Activated CD4-positive, CD25-positive, alpha-beta regulatory T cell treated with anti-CD3 and anti-CD28 coated beads, Interleukin-2, amount 50 U/mL, for 72 hours (primary cell): Measurements from ENCODE around the gene CERS6.
"Not testable (repeated sequence)": the region's sequence is repeated elsewhere in the genome, so short reads cannot be mapped to it uniquely, and the experiment has no call there.

ENCODE experiments used
- DNase-seq: peaks from one replicate; pipeline ENCODE4 v3.0.0; 2021

The CERS6 gene

DNA sequence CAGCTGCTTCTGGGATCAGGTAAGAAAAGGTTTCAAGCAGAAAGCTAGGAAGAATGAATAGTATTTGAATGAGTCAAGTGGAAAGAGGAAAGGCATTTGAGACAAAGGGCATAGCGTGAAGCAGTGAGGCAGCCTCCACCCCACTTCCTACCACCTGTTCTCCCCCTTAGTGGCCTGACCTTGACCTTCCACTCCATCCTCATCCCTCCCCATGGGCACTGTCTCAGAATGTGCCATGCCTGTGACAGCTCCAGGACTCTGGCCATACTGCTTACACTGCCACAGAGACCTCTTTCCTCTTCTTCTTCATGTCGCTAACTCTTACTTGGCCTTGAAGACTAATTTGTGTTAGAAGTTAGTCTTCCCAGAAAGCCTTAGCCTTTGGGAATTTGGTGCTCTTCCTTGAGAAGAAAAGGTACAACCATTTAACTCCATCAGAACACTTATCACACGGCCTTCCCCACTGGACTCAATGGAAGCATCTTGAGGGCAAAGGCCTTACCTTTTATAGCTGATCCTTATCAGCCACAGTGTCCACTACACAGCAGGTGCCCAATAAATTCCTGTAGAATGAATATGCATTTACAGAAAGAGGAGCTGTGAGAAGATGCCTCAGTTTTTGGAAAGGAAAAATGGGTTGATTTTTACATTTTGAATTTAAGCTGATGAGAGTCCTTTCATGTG is 331.2 kb downstream of the CERS6 start:
- DNase-seq: no peak

GRCh38 chr2:168787782-168788376 is 331.8 kb downstream of the CERS6 start:
- DNase-seq: no peak

DNA sequence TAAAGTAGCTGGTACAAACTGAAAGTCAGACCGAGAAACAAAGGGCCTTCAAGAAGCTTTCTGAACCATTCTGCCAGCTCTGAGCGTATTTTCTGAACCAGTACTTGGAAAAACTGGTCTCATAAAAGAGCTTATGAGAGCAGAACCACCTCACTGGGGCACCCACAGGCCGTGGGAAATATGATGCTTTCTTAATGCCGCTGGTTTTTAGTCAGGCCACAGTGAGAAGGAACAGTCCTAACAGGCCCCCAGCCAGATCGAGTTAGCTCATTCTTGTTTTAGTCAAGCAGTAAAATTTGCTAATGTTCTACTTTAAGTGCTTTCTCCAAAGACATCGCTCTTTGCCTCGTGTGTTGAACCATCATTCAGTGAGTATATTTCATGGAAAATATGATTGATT is 333.7 kb downstream of the CERS6 start:
- DNase-seq: no peak

DNA sequence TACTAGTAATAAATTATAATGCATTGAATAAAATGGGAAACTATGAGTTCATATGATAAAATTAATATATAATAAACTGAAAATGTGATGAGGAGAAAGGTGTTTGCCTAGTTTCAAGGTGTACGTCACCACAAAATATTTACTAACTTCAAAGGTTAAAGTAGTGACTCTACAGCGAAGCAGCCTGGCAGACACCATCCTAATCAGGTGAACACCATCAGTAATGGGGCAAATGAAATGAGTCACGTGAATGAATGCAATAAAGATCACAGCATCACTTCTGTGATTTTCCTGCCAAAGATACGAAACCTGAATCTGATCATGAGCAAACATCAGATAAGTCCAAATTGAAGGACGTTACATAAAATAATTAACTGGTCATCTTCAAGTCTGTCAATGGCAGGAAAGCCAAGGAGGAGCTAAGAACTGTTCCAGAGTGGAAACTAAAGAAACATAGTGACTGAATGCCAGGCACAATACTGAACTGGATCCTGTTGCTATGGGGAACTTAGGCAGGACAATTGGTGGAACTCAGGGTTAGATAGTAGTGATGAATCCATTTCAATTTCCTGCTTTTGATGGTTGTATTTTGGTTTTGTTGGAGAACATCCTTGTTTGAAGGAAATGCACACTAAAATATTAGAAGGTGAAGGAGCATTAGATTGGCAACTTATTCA is 334.3 kb downstream of the CERS6 start:
- no peak for DNase-seq

DNA sequence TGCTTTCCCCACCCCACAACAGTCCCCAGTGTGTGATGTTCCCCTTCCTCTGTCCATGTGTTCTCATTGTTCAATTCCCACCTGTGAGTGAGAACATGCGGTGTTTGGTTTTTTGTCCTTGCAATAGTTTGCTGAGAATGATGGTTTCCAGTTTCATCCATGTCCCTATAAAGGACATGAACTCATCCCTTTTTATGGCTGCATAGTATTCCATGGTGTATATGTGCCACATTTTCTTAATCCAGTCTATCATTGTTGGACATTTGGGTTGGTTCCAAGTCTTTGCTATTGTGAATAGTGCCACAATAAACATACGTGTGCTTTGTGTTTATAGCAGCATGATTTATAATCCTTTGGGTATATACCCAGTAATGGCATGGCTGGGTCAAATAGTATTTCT is 335.1 kb downstream of the CERS6 start:
- DNase-seq: not testable (repeated sequence)

DNA sequence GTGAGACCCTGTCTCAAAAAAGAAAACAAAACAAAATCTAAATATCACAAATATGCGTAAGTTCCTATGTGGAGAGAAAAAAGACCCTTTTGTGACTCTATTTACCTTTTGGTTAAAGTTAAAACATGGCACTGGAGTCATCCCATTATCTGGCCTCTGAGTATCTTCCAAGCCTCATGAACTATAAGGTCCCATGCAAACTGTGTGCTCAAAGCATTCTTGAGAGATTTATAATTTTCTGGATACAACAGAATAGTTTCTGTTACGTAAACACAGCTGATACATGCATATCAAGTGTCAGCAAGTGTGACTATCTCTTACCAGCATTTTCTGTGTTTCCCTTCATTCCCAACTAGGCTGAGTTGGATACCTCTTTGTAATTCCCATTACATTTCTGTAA is 337.5 kb downstream of the CERS6 start:
- DNase-seq: no peak

- no peak for DNase-seq
Measured at GRCh38 chr2:168794968-168795367, 338.9 kb downstream of the CERS6 start.

- DNase-seq: no peak
Measured at GRCh38 chr2:168796090-168796577, 340.1 kb downstream of the CERS6 start.

DNA sequence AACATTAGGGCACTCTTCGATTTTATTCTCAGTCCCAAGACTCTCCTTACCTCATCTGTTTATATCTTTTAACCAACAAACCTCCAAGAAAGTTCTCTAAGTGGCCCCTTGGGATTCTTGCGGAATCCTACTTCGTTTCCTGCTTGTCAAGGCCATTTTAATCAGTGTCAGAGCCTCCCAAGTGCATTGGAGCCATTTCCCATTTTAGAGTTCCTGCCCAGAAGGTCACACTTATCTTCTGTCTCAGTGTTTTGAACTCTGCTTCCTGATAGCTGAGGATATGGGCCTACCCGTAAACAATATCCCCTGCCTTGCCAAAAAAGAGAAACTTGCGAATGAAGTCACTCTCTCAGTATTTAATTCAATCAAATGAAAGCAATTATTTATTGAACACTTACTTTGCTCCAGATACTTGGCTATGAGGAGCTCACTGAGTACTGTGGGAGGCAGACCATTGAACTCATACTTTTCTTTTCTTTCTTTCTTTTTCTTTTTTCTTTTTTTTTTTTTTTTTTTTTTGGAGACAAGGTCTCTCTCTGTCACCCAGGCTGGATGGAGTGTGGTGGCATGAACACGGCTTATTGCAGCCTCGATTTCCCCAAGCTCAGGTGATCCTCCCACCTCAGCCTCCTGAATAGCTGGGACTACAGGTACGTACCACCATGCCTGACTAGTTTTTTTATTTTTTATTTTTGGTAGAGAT is 340.7 kb downstream of the CERS6 start:
- DNase-seq: no peak

GRCh38 chr2:168797286-168797655 is 341.2 kb downstream of the CERS6 start:
- DNase-seq: no peak

- DNase-seq: no peak
Measured at GRCh38 chr2:168798076-168798887, 342.2 kb downstream of the CERS6 start.

DNA sequence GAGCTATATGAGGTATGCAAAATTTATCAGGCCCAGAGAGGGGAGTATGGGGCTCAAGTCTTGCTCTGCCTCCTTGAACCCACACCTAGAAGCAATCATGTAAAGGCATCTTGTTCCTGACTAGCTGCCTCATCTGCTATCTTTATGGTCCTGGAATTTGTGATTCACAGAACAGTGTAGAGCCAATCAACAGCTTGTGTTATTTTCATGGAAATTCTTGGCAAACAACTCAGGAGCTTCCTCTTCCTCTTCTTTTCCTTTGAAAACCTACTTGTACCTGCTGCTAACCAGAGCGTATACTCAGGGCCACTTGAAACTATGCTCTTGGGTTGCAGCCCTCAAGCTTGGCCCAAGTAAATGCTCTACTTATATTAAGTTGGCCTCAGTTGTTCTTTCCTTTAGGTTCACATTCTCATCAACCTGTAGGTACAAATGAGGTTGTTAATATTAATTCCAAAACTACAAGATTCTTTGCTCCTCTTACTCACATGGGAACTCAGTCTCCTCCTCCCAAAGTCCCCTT is 342.9 kb downstream of the CERS6 start:
- no peak for DNase-seq

- no peak for DNase-seq
Measured at GRCh38 chr2:168801471-168801870, 345.4 kb downstream of the CERS6 start.

- no peak for DNase-seq
Measured at GRCh38 chr2:168801961-168802858, 346.1 kb downstream of the CERS6 start, which contains the start of gene NOSTRIN. Gene NOSTRIN, plus strand, starts transcription at chr2:168802637. Its CDS starts 10 bp downstream, at chr2:168802647.

- no peak for DNase-seq
Measured at GRCh38 chr2:168802859-168803725, 347.0 kb downstream of the CERS6 start.

DNA sequence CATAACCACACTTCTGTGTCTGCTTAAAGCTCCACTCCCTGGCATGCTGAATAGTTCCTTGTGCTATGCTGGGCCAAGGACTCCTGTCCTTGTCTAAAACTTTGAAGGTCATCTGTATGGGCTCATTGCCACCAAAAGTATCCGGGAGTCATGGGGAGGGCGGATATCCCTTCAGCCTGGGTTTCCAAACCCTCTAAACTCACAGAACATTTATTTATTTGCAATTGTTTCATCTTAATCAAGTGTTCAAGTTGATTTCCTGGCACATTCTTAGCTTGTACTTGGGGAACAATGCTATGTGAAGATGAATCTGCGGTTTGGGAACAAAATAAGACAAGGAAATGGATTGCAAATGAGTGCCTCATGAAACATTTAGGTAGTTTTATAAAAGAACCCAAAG is 348.1 kb downstream of the CERS6 start:
- no peak for DNase-seq

GRCh38 chr2:168805615-168806014 is 349.5 kb downstream of the CERS6 start:
- DNase-seq: no peak

- no peak for DNase-seq
Measured at GRCh38 chr2:168809537-168809936, 353.5 kb downstream of the CERS6 start.

- no peak for DNase-seq
Measured at GRCh38 chr2:168810235-168810634, 354.2 kb downstream of the CERS6 start.

DNA sequence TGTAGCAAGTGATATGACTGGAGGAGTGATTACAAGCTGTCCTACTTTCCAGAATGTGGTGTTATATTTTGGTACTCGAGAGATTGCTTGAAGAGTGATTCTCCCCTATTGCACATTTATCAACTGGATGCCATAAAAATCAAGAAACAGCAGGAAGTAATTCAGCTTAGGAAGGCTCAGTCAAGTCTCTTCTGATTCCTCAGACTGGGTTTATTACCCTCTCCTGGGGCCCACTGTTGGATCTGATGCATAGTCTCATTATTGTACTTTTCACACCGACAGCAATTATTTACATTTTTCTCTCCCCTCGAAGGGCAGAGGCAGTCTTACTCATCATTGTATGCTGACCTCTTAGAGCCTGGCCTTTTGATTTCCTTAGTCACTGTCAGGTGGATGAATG is 355.6 kb downstream of the CERS6 start:
- DNase-seq: no peak
